GM23248 (cell line): ENCODE data around the gene SLC34A3.

ENCODE experiments used
- EZH2 ChIP-seq: fragments of 200-600 bp; sonication (generic); IDR thresholded peaks from 2 replicates; pipeline ENCODE4 v1.6.1; 2018; ENCODE audit warnings: antibody characterized with exemption, mild to moderate bottlenecking; ENCODE audit not compliant: insufficient read depth, poor library complexity, severe bottlenecking
- EZH2phosphoT487 ChIP-seq: fragments of 200-600 bp; sonication (generic); IDR thresholded peaks from 2 replicates; pipeline ENCODE4 v1.6.1; 2018; ENCODE audit warnings: antibody characterized with exemption, moderate library complexity, mild to moderate bottlenecking, low read depth; ENCODE audit not compliant: insufficient read depth

DNA sequence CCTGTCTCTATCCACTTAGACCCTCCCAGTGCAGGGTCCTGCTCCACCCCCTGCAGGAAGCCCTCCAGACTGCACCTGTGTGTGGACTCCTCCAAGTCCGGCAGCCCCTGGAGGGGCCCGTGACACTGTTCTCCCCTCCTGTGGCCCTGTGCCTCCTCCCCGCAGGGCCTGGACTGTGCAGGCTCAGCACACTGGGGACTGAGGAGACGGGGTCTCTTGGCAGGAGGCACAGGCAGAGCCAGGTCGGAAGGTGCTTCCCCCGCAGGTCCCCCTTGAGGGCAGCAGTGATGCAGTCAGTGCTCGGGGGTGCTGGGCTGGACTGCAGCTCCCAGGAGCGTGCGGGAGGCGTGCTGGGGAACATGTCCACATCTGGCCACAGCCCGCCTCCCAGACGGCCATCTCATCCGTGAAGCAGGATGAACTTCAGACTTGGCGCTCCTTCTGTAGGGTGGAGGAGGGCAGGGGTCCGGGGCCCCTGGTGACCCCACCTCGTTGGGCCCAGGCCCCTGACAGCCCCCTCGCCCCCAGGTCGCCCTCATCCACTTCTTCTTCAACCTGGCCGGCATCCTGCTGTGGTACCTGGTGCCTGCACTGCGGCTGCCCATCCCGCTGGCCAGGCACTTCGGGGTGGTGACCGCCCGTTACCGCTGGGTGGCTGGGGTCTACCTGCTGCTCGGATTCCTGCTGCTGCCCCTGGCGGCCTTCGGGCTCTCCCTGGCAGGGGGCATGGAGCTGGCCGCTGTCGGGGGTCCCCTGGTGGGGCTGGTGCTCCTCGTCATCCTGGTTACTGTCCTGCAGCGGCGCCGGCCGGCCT is 4.9 kb downstream of the SLC34A3 start:
- TF ChIP-seq EZH2 (no peak), EZH2phosphoT487 (no peak)
